Putamen (tissue), 1 donor: Measurements from ENCODE around the gene PRPF4.

ENCODE experiments used
- DNase-seq: peaks from one replicate; pipeline ENCODE4 v3.0.0-alpha.2; 2016; ENCODE audit warnings: low spot score

The PRPF4 gene

GRCh38 chr9:113311961-113312360, 36.5 kb downstream of the PRPF4 start:
- DNase-seq: no peak

GRCh38 chr9:113313261-113313660, 37.8 kb downstream of the PRPF4 start:
- no peak for DNase-seq

DNA sequence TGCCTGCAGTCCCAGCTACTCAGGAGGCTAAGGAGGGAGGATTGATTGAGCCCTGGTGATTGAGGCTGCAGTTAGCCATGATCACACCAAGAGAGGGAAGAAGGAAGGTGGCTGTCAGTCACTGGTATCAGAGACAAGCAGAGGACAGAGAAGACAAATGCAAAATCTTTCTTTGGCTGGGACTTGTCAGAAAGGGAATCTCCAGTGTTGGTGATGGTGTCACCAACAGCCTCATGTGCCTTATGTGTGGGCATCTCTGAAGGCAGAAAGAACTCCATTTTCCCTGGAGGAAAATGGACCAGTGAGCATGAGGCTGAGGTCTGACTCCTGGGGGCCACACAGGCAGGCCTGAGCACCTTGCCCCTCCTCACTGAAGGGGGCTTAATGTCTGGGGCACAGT, 39.8 kb downstream of the PRPF4 start:
- DNase-seq: no peak

DNA sequence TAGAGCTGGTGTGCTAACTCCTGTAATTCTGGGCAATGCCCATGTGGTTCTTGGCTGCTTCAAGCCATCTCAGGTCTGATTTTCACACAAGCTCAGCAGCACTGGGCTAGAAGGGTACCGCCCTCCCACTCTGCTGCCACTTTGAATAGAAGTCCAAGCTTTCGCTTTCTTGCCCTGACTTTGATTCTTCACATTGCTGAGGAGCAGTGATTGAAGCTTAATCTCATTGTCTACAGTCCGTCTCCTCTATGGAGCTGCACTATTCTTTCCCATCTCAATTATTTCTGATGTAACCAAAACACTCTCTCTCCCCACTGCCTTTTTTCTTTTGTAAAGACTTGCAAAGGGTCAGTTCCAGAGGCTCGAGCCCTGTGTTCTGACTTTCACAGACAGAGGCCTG, 40.6 kb downstream of the PRPF4 start:
- no peak for DNase-seq

DNA sequence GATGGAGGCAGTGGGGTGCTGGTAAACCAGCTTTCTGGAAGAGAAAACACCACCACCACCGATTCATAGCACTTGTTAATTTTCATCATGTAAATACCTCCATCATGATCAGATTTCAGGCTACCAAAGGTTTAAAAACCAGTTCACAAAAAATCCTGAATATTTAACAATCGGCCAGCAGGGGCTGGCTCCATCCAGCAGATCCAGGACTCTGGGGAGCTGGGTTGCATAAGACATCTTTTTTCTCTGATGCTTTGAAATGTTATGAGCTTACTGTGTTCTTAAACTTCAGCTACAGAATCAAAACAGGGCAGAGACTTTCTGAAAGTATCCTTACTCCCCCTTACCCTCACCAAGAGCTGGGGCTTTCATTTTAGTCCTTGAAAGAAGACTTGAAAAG, 42.3 kb downstream of the PRPF4 start:
- no peak for DNase-seq

DNA sequence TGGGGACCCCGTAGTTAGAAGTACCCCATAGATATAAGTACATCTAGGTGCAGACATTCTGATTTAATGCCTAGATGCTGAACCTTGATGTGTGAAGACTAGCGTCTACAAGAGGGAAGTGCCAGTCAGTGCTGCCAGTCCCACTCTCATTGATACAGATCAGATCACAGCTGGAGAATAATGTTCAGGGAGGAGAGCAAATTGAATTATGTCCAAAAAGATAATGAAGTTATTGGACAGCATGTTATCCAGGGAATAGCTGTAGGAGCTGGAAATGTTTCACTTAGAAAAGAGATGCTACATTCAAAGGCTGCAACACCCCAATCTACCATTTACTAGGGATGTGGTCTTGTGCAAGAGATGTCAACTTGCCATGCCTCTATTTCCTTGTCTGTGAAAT, 43.6 kb downstream of the PRPF4 start:
- DNase-seq: no peak

GRCh38 chr9:113320051-113320450, 44.6 kb downstream of the PRPF4 start:
- DNase-seq: no peak

GRCh38 chr9:113322671-113323070, 47.2 kb downstream of the PRPF4 start:
- DNase-seq: no peak

DNA sequence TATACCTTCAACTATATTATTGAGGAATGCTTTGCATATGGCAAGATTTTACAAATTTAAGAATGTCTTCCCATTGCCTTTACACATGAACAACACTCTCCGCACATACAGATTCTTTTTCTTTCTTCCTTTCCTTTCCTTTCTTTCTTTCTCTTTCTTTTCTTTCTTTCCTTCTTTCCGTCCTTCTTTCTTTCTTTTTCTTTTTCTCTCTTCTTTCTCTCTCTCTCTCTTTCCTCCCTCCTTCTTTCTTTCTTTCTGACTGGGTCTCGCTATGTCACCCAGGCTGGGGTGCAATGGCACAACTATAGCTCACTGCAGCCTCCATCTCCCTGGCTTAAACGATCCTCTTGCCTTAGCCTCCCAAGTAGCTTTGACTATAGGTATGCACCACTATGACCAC, 50.8 kb downstream of the PRPF4 start:
- no peak for DNase-seq

- no peak for DNase-seq
These were observed 52.8 kb downstream of the PRPF4 start for GRCh38 chr9:113328045-113328782.

DNA sequence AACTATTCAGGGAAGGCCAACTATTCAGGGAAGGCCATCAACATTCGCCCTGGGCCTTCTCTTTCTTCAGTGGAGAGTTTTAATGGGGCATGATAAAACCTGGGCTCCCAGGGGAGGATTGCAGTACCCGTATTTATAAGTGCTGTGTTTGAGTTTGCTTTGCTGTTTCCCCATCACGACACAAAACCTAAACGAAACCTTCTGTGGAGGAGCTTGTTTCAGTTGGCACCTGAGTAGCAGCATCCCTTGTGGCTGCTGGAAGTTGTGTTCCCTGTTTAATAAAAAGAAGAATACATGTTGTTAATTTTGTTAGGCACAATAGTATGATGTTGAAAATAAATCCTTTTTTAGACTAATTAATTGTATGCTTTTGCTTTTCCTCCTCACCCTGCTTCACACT, 56.3 kb downstream of the PRPF4 start:
- DNase-seq: no peak

DNA sequence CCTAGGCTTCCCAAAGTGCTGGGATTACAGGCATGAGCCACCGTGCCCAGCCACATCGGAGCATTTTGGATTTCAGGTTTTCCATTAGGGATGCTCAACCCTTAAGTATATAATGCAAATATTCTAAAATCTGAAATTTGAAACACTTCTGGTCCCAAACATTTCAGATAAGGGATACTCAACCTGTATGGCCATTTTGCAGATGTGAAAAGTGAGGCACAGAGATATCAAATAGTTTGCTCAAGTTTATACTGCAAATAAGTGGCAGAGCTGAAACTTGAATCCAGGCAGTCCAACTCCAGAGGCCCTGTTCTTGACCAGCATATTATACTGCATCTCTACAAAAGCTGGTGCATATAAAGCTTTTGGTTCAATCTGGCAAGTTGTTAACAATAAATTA, 62.3 kb downstream of the PRPF4 start:
- DNase-seq: no peak

DNA sequence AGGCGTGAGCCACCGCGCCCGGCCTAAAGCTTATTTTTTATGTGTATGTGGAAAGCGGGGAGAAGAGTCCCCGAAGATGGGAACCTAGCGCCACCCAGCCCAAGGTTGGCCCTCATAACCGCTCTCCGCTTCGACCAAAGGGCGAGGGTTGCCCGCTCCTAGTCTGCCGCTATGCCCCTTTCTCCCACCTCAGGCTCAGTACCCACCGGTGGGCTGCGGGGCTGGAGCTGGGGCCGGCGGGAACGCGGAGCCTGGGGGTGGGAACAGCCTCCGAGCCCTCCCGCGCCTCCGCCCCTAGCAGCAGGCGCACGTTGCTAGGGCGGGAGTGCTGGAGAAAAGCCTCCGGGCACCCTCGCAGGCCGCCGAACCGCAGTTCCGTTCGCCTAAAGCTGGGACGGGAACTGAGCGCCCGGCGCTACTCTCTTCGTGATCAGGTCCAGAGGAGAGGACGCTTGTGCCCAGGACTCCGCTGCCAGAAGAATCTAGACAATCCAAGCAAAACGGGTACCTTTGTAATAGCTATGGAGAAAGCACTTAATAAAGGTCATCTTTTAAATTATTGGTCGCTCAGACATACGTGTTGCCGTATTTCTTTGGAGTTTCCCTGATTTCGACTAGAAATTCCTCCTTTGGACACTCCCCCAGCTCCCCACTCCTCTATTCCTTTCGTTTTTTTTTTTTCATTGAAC, 64.7 kb downstream of the PRPF4 start, which contains the start of gene WDR31:
TSS of gene WDR31 (minus strand) at position 265 of the 689 bp plus-strand sequence. CDS start 8,253 bp downstream, outside the sequence.
- DNase-seq: peak; percentile 89

- no peak for DNase-seq
These were observed 66.4 kb downstream of the PRPF4 start for GRCh38 chr9:113341712-113342410.
